Measurements from ENCODE around the gene TRAF3. TPM values are rescaled to one million over a fixed set of nuclear protein-coding genes. Genes with fewer than 3 reads are reported as not detected.

Gene TRAF3
- total RNA-seq, 1 experiment from 2014 or later: 37.6 TPM

DNA sequence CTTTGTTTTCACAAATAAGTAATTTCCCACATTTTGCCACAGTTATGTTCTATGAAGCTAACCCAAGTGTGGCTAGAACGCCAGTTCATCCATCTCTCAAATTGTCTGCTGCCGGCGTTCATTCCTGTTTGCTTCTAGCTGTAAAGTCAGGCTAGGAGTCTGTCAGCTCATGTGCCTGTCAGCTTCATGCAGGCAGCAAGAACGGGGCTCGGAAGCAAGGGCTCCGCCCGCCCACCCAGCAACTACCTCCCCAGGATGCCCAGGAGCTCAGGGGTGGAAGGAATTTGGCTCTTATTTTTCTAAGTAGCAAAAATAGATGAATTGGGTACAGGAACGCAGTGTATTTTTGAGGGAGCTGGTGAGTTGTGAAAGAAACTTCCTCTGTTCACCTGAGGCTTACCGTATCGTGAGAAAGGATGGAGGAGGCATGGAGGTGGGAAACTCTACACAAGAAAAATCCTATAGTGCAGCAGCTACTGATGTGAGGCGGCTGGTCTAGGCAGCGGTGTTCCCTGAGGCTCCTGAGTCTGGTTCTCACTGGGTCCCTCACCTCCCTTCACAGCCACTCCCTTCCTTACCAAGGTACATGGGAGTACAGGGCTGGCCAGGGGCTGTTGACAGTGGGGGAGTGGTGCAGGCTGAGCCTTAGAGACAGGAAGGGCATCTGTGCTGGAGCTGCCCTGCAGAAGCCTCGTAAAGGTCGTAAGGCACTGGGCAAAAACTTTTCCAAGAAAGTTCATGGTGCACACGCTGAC is 90.8 kb downstream of the TRAF3 start:
- H3K27ac ChIP-seq (ENCODE audit: low read length): no peak overlapping the region
- ChIA-PET CTCF (no interaction called here), POLR2A (no interaction called here)
- no TSS peak for BruUV-seq (replicated peaks)
- DNase-seq (ENCODE audit: low read depth, low spot score) (no peak), ATAC-seq (no peak)
- peaks cover 5% of the 10 kb centered on the region; the same call in 1 of the 2 replicates for H3K4me1 ChIP-seq (ENCODE audit: control insufficient read depth, insufficient read depth, low read length)
- no peaks in the 10 kb centered on the region for H3K27me3 ChIP-seq (ENCODE audit: control insufficient read depth, insufficient read depth, low read length)
- H3K9me3 ChIP-seq (ENCODE audit: control insufficient read depth, insufficient read depth, low read depth, low read length): no peaks in the 10 kb centered on the region
- intact Hi-C loops (cut with micrococcal nuclease; ENCODE audit: unreplicated experiment) (no loop called here), in situ Hi-C loops (cut with HindIII; ENCODE audit: low pct_unique_long_range_greater_than_20kb, low sequenced_read_pairs) (no loop called here)
- H3K4me3 ChIP-seq (ENCODE audit: low read depth in 2 of 2, low read length in 2 of 2): no peak overlapping the region
- no peaks in the 10 kb centered on the region for H3K36me3 ChIP-seq (ENCODE audit: control insufficient read depth, insufficient read depth, low read length)
- no peak for TF ChIP-seq TCF7L2 (IDR thresholded peaks at IDR 0.05; ENCODE audit: low read depth, low read length)
- TF ChIP-seq, protein P1, sequence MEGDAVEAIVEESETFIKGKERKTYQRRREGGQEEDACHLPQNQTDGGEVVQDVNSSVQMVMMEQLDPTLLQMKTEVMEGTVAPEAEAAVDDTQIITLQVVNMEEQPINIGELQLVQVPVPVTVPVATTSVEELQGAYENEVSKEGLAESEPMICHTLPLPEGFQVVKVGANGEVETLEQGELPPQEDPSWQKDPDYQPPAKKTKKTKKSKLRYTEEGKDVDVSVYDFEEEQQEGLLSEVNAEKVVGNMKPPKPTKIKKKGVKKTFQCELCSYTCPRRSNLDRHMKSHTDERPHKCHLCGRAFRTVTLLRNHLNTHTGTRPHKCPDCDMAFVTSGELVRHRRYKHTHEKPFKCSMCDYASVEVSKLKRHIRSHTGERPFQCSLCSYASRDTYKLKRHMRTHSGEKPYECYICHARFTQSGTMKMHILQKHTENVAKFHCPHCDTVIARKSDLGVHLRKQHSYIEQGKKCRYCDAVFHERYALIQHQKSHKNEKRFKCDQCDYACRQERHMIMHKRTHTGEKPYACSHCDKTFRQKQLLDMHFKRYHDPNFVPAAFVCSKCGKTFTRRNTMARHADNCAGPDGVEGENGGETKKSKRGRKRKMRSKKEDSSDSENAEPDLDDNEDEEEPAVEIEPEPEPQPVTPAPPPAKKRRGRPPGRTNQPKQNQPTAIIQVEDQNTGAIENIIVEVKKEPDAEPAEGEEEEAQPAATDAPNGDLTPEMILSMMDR (IDR thresholded peaks at IDR 0.05): no peak
- TF ChIP-seq, protein P2, sequence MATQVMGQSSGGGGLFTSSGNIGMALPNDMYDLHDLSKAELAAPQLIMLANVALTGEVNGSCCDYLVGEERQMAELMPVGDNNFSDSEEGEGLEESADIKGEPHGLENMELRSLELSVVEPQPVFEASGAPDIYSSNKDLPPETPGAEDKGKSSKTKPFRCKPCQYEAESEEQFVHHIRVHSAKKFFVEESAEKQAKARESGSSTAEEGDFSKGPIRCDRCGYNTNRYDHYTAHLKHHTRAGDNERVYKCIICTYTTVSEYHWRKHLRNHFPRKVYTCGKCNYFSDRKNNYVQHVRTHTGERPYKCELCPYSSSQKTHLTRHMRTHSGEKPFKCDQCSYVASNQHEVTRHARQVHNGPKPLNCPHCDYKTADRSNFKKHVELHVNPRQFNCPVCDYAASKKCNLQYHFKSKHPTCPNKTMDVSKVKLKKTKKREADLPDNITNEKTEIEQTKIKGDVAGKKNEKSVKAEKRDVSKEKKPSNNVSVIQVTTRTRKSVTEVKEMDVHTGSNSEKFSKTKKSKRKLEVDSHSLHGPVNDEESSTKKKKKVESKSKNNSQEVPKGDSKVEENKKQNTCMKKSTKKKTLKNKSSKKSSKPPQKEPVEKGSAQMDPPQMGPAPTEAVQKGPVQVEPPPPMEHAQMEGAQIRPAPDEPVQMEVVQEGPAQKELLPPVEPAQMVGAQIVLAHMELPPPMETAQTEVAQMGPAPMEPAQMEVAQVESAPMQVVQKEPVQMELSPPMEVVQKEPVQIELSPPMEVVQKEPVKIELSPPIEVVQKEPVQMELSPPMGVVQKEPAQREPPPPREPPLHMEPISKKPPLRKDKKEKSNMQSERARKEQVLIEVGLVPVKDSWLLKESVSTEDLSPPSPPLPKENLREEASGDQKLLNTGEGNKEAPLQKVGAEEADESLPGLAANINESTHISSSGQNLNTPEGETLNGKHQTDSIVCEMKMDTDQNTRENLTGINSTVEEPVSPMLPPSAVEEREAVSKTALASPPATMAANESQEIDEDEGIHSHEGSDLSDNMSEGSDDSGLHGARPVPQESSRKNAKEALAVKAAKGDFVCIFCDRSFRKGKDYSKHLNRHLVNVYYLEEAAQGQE (IDR thresholded peaks at IDR 0.05; ENCODE audit: insufficient read depth in 1 of 2, low read depth in 2 of 2, low read length in 1 of 2): no peak
- no peak for TF ChIP-seq SIN3A (IDR thresholded peaks at IDR 0.05; ENCODE audit: borderline replicate concordance, insufficient read depth, low read depth, low read length)
- no peak for TF ChIP-seq POLR2AphosphoS5 (IDR thresholded peaks at IDR 0.05; ENCODE audit: low read depth, low read length)

DNA sequence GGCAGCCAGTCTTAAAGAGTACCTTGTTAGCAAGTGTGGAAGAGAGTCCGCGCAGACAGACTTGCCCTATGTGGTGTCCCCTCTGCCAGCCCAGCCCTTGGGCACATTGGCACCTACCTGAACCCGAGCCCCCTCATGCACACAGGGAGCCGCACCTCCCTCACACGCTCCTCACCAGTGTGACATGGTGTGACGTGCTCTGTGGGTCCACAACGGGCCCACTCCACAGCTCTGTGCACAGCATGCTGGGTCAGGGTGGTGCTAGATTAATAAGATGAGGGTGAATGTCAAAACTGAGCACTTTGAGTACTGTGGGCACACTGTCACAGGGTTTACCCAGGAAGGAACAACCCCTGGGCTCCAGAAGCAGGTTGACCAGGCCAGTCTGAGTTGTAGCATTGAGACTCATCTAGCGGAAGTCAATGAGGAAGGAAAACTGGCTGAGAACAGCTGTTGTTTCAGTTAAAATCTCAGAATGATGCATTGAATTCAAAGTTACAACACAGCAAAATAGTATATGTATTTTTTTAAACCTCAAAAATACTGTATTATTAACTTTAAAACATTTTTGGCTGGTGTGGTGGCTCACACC is 91.8 kb downstream of the TRAF3 start:
- Histone ChIP-seq H3K36me3 (ENCODE audit: control insufficient read depth, insufficient read depth, low read length) (no peaks in the 10 kb centered on the region), H3K27me3 (ENCODE audit: control insufficient read depth, insufficient read depth, low read length) (no peaks in the 10 kb centered on the region), H3K9me3 (ENCODE audit: control insufficient read depth, insufficient read depth, low read depth, low read length) (no peaks in the 10 kb centered on the region), H3K4me1 (ENCODE audit: control insufficient read depth, insufficient read depth, low read length) (no peaks in the 10 kb centered on the region), H3K4me3 (ENCODE audit: low read depth in 2 of 2, low read length in 2 of 2) (no peak overlapping the region), H3K27ac (ENCODE audit: low read length) (no peak overlapping the region)
- ChIA-PET CTCF (no interaction called here), POLR2A (no interaction called here)
- TF ChIP-seq SIN3A (IDR thresholded peaks at IDR 0.05; ENCODE audit: borderline replicate concordance, insufficient read depth, low read depth, low read length) (no peak), TCF7L2 (IDR thresholded peaks at IDR 0.05; ENCODE audit: low read depth, low read length) (no peak), POLR2AphosphoS5 (IDR thresholded peaks at IDR 0.05; ENCODE audit: low read depth, low read length) (no peak)
- TF ChIP-seq, protein P1 (IDR thresholded peaks at IDR 0.05): no peak
- TF ChIP-seq, protein P2 (IDR thresholded peaks at IDR 0.05; ENCODE audit: insufficient read depth in 1 of 2, low read depth in 2 of 2, low read length in 1 of 2): no peak
- intact Hi-C loops (cut with micrococcal nuclease; ENCODE audit: unreplicated experiment) (no loop called here), in situ Hi-C loops (cut with HindIII; ENCODE audit: low pct_unique_long_range_greater_than_20kb, low sequenced_read_pairs) (no loop called here)
- ATAC-seq (no peak), DNase-seq (ENCODE audit: low read depth, low spot score) (no peak)
- no TSS peak for BruUV-seq (replicated peaks)

Data from Panc1 (cell line).